ENCODE measurements around the gene SAMM50.

The SAMM50 gene

GRCh38 chr22:43988960-43989359 is 33.7 kb downstream of the SAMM50 start:
- ChIA-PET CTCF (no interaction called here), POLR2A (no interaction called here)
- TF ChIP-seq PKNOX1 (IDR thresholded peaks at IDR 0.05) (no peak), TARDBP (IDR thresholded peaks at IDR 0.05) (no peak), ELF4 (IDR thresholded peaks at IDR 0.05) (no peak), CTBP1 (IDR thresholded peaks at IDR 0.05; ENCODE audit: borderline replicate concordance) (no peak), NFRKB (IDR thresholded peaks at IDR 0.05) (no peak), ZNF384 (IDR thresholded peaks at IDR 0.05) (no peak), FOXK2 (IDR thresholded peaks at IDR 0.05) (no peak), FOXM1 (IDR thresholded peaks at IDR 0.05; ENCODE audit: borderline replicate concordance) (no peak), BHLHE40 (IDR thresholded peaks at IDR 0.05; ENCODE audit: borderline replicate concordance) (no peak), SUZ12 (IDR thresholded peaks at IDR 0.05) (no peak), L3MBTL2 (conservative IDR thresholded peaks at IDR 0.05) (no peak), LEF1 (IDR thresholded peaks at IDR 0.05; ENCODE audit: borderline replicate concordance) (no peak), FOXA1 (IDR thresholded peaks at IDR 0.05) (no peak), SP1 (IDR thresholded peaks at IDR 0.05) (no peak), ARNT (IDR thresholded peaks at IDR 0.05) (no peak), HDGF (IDR thresholded peaks at IDR 0.05; ENCODE audit: borderline replicate concordance) (no peak)
- no peak for DNase-seq (ENCODE audit: extremely low spot score)

- no peak for TF ChIP-seq FOXK2 (IDR thresholded peaks at IDR 0.05)
- TF ChIP-seq SUZ12 (IDR thresholded peaks at IDR 0.05) = no peak
- TF ChIP-seq ELF4 (IDR thresholded peaks at IDR 0.05) = no peak
- no peak for TF ChIP-seq LEF1 (IDR thresholded peaks at IDR 0.05; ENCODE audit: borderline replicate concordance)
- no peak for TF ChIP-seq BHLHE40 (IDR thresholded peaks at IDR 0.05; ENCODE audit: borderline replicate concordance)
- no peak for TF ChIP-seq FOXA1 (IDR thresholded peaks at IDR 0.05)
- TF ChIP-seq FOXM1 (IDR thresholded peaks at IDR 0.05; ENCODE audit: borderline replicate concordance) = no peak
- TF ChIP-seq SP1 (IDR thresholded peaks at IDR 0.05) = no peak
- no peak for TF ChIP-seq ARNT (IDR thresholded peaks at IDR 0.05)
- no peak for TF ChIP-seq HDGF (IDR thresholded peaks at IDR 0.05; ENCODE audit: borderline replicate concordance)
- ChIA-PET POLR2A (no interaction called here), CTCF (interaction anchor here (1.1 kb wide), 1 partner anchor 96 kb away, joined by 3 read pairs; no protein-coding TSS in a partner anchor)
- no peak for DNase-seq (ENCODE audit: extremely low spot score)
Observed at GRCh38 chr22:43990044-43990443, 34.8 kb downstream of the SAMM50 start.

GRCh38 chr22:43991316-43992020 is 36.2 kb downstream of the SAMM50 start:
- TF ChIP-seq LEF1 (IDR thresholded peaks at IDR 0.05; ENCODE audit: borderline replicate concordance) (no peak), TARDBP (IDR thresholded peaks at IDR 0.05) (no peak), ELF4 (IDR thresholded peaks at IDR 0.05) (no peak), NFRKB (IDR thresholded peaks at IDR 0.05) (no peak), PKNOX1 (IDR thresholded peaks at IDR 0.05) (no peak), SUZ12 (IDR thresholded peaks at IDR 0.05) (no peak), L3MBTL2 (conservative IDR thresholded peaks at IDR 0.05) (no peak), FOXM1 (IDR thresholded peaks at IDR 0.05; ENCODE audit: borderline replicate concordance) (no peak), ARNT (IDR thresholded peaks at IDR 0.05) (no peak), BHLHE40 (IDR thresholded peaks at IDR 0.05; ENCODE audit: borderline replicate concordance) (no peak), ZNF384 (IDR thresholded peaks at IDR 0.05) (no peak)
- ChIA-PET CTCF (no interaction called here), POLR2A (no interaction called here)
- no peak for DNase-seq (ENCODE audit: extremely low spot score)

- no peak for TF ChIP-seq ARNT (IDR thresholded peaks at IDR 0.05)
- no peak for TF ChIP-seq FOXK2 (IDR thresholded peaks at IDR 0.05)
- no peak for TF ChIP-seq FOXM1 (IDR thresholded peaks at IDR 0.05; ENCODE audit: borderline replicate concordance)
- no peak for TF ChIP-seq HDGF (IDR thresholded peaks at IDR 0.05; ENCODE audit: borderline replicate concordance)
- TF ChIP-seq PKNOX1 (IDR thresholded peaks at IDR 0.05) = no peak
- TF ChIP-seq LEF1 (IDR thresholded peaks at IDR 0.05; ENCODE audit: borderline replicate concordance) = no peak
- TF ChIP-seq SUZ12 (IDR thresholded peaks at IDR 0.05) = no peak
- TF ChIP-seq L3MBTL2 (conservative IDR thresholded peaks at IDR 0.05) = no peak
- no peak for TF ChIP-seq TARDBP (IDR thresholded peaks at IDR 0.05)
- TF ChIP-seq ELF4 (IDR thresholded peaks at IDR 0.05) = no peak
- DNase-seq (ENCODE audit: extremely low spot score) = no peak
- CTCF ChIA-PET = interaction anchor here (0.6 to 1.8 kb wide), 8 partner anchors 9 to 862 kb away, joined by 3 to 16 read pairs (median 6); no protein-coding TSS in a partner anchor
- POLR2A ChIA-PET = no interaction called here
Observed at GRCh38 chr22:43992331-43992821, 37.1 kb downstream of the SAMM50 start.

GRCh38 chr22:43993072-43993760 is 38.0 kb downstream of the SAMM50 start:
- POLR2A ChIA-PET = interaction anchor here (0.7 to 1.0 kb wide), 3 partner anchors 16 to 93 kb away, joined by 3 read pairs; no protein-coding TSS in a partner anchor
- peak; percentile 82 for DNase-seq (ENCODE audit: extremely low spot score)
- CTCF ChIA-PET = interaction anchor here (0.5 to 1.8 kb wide), 26 partner anchors 8 to 902 kb away, joined by 3 to 16 read pairs (median 4); no protein-coding TSS in a partner anchor
- TF ChIP-seq ARNT (IDR thresholded peaks at IDR 0.05) = no peak
- no peak for TF ChIP-seq NFRKB (IDR thresholded peaks at IDR 0.05)
- TF ChIP-seq FOXM1 (IDR thresholded peaks at IDR 0.05; ENCODE audit: borderline replicate concordance) = no peak
- no peak for TF ChIP-seq L3MBTL2 (conservative IDR thresholded peaks at IDR 0.05)
- TF ChIP-seq FOXK2 (IDR thresholded peaks at IDR 0.05) = no peak
- TF ChIP-seq PKNOX1 (IDR thresholded peaks at IDR 0.05) = no peak
- TF ChIP-seq LEF1 (IDR thresholded peaks at IDR 0.05; ENCODE audit: borderline replicate concordance) = no peak
- no peak for TF ChIP-seq BHLHE40 (IDR thresholded peaks at IDR 0.05; ENCODE audit: borderline replicate concordance)
- no peak for TF ChIP-seq SP1 (IDR thresholded peaks at IDR 0.05)
